ENCODE results near the gene TMEM196. TPM values are rescaled to one million over a fixed set of nuclear protein-coding genes. Genes with fewer than 3 reads are reported as not detected.
A peak's percentile ranks its signal among the peaks of the same experiment; 100 is the strongest.

TMEM196 gene
- total RNA-seq, 1 donor from 2014 or later = not detected

- DNase-seq (ENCODE audit: low read depth) = no peak
- Histone ChIP-seq H3K4me3 (ENCODE audit: low read depth, low read length) (no peak overlapping the region), H3K36me3 (ENCODE audit: control insufficient read depth, insufficient read depth, low read length) (no peaks in the 10 kb centered on the region), H3K27me3 (ENCODE audit: control insufficient read depth, insufficient read depth, low read length) (no peaks in the 10 kb centered on the region)
- no peak for TF ChIP-seq CTCF (IDR thresholded peaks at IDR 0.05; ENCODE audit: insufficient read depth, low read length, poor library complexity, severe bottlenecking)
These were observed 47.6 kb downstream of the TMEM196 start for GRCh38 chr7:19725770-19726169.

DNA sequence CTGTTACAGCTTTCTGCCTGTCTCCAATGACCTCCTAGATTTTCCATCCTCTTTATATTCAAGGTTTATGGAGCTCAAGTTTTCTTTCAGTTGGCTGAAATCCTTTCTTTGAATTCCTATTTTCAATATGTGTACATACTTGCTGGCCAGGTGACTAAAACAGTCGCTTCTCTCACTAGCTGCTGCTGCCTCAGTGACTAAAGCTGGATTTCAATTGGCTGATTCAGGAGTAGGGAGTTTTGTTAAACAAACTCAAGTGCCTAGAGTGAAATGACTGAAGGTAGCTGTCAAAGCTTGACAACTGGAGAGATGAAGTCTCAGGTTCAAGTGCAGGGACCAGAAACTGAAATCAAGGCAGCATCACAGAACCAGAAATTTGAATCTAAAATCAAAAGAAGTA is 57.9 kb downstream of the TMEM196 start:
- no peak for TF ChIP-seq CTCF (IDR thresholded peaks at IDR 0.05; ENCODE audit: insufficient read depth, low read length, poor library complexity, severe bottlenecking)
- no peaks in the 10 kb centered on the region for H3K27me3 ChIP-seq (ENCODE audit: control insufficient read depth, insufficient read depth, low read length)
- no peak overlapping the region for H3K4me3 ChIP-seq (ENCODE audit: low read depth, low read length)
- DNase-seq (ENCODE audit: low read depth) = no peak
- no peaks in the 10 kb centered on the region for H3K36me3 ChIP-seq (ENCODE audit: control insufficient read depth, insufficient read depth, low read length)

DNA sequence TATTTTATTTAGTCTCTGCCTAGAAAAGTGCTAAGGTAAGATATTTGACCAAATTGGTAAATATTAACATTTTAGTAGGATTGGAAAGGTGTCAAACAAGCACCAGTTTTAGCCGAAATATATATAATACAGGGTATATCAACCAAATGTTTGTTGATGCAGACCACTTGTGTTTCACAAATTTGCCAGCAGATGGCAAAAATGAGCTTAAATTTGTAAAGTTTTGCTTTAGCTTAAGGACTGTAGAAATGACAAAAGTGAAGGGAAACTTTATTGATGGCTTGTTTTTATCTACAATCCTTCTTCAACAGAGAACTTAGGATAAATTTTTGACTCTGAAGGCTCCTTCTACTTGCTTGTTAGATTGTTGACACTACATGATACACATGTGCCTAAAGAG is 59.7 kb downstream of the TMEM196 start:
- peak; percentile 47 for TF ChIP-seq CTCF (IDR thresholded peaks at IDR 0.05; ENCODE audit: insufficient read depth, low read length, poor library complexity, severe bottlenecking)
- no peaks in the 10 kb centered on the region for H3K27me3 ChIP-seq (ENCODE audit: control insufficient read depth, insufficient read depth, low read length)
- H3K36me3 ChIP-seq (ENCODE audit: control insufficient read depth, insufficient read depth, low read length) = no peaks in the 10 kb centered on the region
- no peak overlapping the region for H3K4me3 ChIP-seq (ENCODE audit: low read depth, low read length)
- DNase-seq (ENCODE audit: low read depth) = peak; percentile 28

- no peak overlapping the region for H3K4me3 ChIP-seq (ENCODE audit: low read depth, low read length)
- no peaks in the 10 kb centered on the region for H3K36me3 ChIP-seq (ENCODE audit: control insufficient read depth, insufficient read depth, low read length)
- no peaks in the 10 kb centered on the region for H3K27me3 ChIP-seq (ENCODE audit: control insufficient read depth, insufficient read depth, low read length)
- no peak for TF ChIP-seq CTCF (IDR thresholded peaks at IDR 0.05; ENCODE audit: insufficient read depth, low read length, poor library complexity, severe bottlenecking)
- no peak for DNase-seq (ENCODE audit: low read depth)
These were observed 64.2 kb downstream of the TMEM196 start for GRCh38 chr7:19709249-19709578.

DNA sequence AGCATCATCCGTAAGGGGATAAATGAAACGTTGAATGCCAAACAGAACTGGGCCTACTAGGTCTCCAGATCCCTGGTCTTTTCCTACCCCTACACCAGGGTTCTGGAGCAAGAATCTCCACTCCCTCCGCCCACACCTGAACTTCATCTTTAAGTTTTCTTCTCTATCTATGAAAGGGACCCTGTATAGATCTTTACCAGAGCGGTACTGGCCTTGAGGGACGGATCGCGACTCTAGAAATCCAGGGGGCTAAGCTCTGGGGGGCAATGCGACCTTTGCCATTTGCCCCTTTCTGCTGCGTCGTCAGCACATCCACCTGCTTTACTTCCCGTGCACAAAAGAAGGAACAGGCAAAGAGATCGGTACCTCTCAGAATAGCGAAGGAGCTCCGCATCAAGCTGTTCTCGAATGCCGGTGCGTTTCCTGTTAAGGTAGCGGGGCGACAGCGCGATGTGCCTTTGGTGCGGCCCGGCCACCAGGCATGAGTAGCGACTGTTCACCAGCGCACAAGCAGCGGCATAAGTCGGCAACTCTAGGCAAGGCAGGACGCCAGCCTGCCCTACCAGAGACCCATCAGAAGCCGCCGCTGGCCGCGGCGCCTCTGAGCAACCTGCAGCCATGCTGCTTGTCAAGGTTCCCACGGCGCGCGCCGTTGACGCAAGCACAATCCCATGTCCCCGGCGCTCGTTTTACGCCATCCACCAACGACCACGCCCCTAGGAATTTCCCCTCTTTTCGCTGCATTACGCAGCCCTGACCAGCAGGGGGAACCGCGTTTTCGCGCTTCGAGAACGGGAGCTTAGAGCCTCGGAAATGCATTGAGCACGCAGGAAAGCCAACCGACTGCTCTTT is 64.8 kb downstream of the TMEM196 start, which contains the start of gene POLR1F:
Gene POLR1F (minus strand): TSS at position 641 of the 852 bp plus-strand sequence. CDS start 21 bp downstream, at position 620.
- peak; percentile 75 for DNase-seq (ENCODE audit: low read depth)
- Histone ChIP-seq H3K4me3 (ENCODE audit: low read depth, low read length) (peak within 1 kb of the TSS; percentile 78), H3K27me3 (ENCODE audit: control insufficient read depth, insufficient read depth, low read length) (no peaks in the 10 kb centered on the region), H3K36me3 (ENCODE audit: control insufficient read depth, insufficient read depth, low read length) (no peaks in the 10 kb centered on the region)
- peak; percentile 94 for TF ChIP-seq CTCF (IDR thresholded peaks at IDR 0.05; ENCODE audit: insufficient read depth, low read length, poor library complexity, severe bottlenecking)

GRCh38 chr7:19707240-19707639 is 66.2 kb downstream of the TMEM196 start:
- DNase-seq (ENCODE audit: low read depth) = no peak
- H3K36me3 ChIP-seq (ENCODE audit: control insufficient read depth, insufficient read depth, low read length) = no peaks in the 10 kb centered on the region
- no peaks in the 10 kb centered on the region for H3K27me3 ChIP-seq (ENCODE audit: control insufficient read depth, insufficient read depth, low read length)
- no peak overlapping the region for H3K4me3 ChIP-seq (ENCODE audit: low read depth, low read length)
- no peak for TF ChIP-seq CTCF (IDR thresholded peaks at IDR 0.05; ENCODE audit: insufficient read depth, low read length, poor library complexity, severe bottlenecking)

All from kidney epithelial cell (primary cell).